Lower leg skin (tissue), 4 donors: ENCODE results near the gene SLC25A22. TPM values are rescaled to one million over a fixed set of nuclear protein-coding genes. Genes with fewer than 3 reads are reported as not detected.

Experiments used
- DNase-seq, 2 donors: peaks; one replicate each; pipeline ENCODE4 v3.0.0-alpha.2; 2019; ENCODE audit warnings: low spot score in 2 of 2
- H3K4me3 ChIP-seq: fragments of 200-600 bp; sonication (generic); 2 replicates; pipeline ENCODE4 v1.5.1; 2017; ENCODE audit warnings: mild to moderate bottlenecking, low read depth; ENCODE audit not compliant: poor library complexity, severe bottlenecking
- POLR2A ChIP-seq, 2 donors: fragments of 450-650 bp; IDR thresholded peaks; one replicate each; pipeline ENCODE4 v1.6.1; 2016 to 2017; ENCODE audit warnings: antibody characterized with exemption in 2 of 2, mild to moderate bottlenecking in 1 of 2, moderate library complexity in 1 of 2
- WGBS, 2 donors: methylation state at CpG; one replicate each; pipeline ENCODE4 v1.1.5; 2018; 5-methylcytosine and 5-hydroxymethylcytosine counted together
- intact Hi-C: fragments of 100-400 bp; cut with DNase I; formaldehyde crosslinking; loops from one replicate; pipeline ENCODE4 v1.15.0; 2023; ENCODE audit warnings: low total_unique reads
- total RNA-seq, 4 donors: library from RNA; depleted of rRNA; stranded (reverse); fragments of >200 nt; gene quantifications; one replicate each; pipeline ENCODE4 v1.1.0, GENCODE V29; 2016
- TF ChIP-seq, protein P1 (sequence below), 3 donors: fragments of 450-650 bp; IDR thresholded peaks; one replicate each; pipeline ENCODE4 v1.5.1; 2016; ENCODE audit warnings: antibody characterized with exemption in 3 of 3, mild to moderate bottlenecking in 3 of 3, moderate library complexity in 2 of 3

The SLC25A22 gene
- total RNA-seq, 4 donors from 2014 or later: 10.9 to 19.2 (median 14.8) TPM

DNA sequence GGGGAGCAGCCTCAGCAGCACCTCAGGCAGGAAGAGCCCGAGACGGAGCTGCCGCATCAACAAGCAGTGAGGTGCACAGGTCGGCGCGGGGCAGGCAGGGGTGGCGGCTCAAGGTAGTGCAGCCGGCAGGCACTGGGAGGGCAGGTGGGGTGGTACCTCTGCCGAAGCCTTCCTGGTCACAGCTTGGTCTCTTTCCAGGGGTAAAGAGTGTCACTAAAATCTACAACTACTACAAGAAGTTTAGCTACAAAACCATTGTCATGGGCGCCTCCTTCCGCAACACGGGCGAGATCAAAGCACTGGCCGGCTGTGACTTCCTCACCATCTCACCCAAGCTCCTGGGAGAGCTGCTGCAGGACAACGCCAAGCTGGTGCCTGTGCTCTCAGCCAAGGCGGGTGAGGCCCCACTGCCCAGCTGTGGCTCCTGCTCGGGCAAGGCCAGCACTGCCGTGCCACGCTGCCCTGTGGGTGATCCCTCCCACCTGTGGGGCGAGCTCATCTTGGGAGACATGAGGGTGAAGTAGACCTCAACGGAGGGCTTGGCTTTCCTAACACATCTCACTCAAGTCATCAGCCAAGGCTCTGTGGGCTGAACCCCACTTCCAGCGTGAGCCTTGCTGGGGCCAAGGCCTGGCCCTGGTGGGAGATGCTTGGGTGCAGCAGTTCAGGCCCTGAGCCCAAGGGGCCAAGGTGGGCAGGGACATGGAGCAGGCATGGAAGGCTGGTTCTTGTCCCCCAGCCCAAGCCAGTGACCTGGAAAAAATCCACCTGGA is 34.3 kb downstream of the SLC25A22 start:
- no peak overlapping the region for H3K4me3 ChIP-seq
- TF ChIP-seq, protein P1, sequence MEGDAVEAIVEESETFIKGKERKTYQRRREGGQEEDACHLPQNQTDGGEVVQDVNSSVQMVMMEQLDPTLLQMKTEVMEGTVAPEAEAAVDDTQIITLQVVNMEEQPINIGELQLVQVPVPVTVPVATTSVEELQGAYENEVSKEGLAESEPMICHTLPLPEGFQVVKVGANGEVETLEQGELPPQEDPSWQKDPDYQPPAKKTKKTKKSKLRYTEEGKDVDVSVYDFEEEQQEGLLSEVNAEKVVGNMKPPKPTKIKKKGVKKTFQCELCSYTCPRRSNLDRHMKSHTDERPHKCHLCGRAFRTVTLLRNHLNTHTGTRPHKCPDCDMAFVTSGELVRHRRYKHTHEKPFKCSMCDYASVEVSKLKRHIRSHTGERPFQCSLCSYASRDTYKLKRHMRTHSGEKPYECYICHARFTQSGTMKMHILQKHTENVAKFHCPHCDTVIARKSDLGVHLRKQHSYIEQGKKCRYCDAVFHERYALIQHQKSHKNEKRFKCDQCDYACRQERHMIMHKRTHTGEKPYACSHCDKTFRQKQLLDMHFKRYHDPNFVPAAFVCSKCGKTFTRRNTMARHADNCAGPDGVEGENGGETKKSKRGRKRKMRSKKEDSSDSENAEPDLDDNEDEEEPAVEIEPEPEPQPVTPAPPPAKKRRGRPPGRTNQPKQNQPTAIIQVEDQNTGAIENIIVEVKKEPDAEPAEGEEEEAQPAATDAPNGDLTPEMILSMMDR (IDR thresholded peaks at IDR 0.05): no peak
- no peak for TF ChIP-seq POLR2A (IDR thresholded peaks at IDR 0.05)
- intact Hi-C loops: no loop called here
- 69 to 77% methylated on average over 16 to 22 of the region's 22 CpGs for WGBS, 2 donors
- DNase-seq: peak in 1 of 2 donors; percentile 80

- no peak overlapping the region for H3K4me3 ChIP-seq
- intact Hi-C loops: no loop called here
- peak in 1 of 2 donors; percentile 78 for DNase-seq
- 29 to 47% methylated on average over 16 to 24 of the region's 24 CpGs for WGBS, 2 donors
- TF ChIP-seq POLR2A (IDR thresholded peaks at IDR 0.05): no peak
- TF ChIP-seq, protein P1 (IDR thresholded peaks at IDR 0.05): no peak
These were observed 35.0 kb downstream of the SLC25A22 start for GRCh38 chr11:763073-763463.

GRCh38 chr11:762421-763072 is 35.5 kb downstream of the SLC25A22 start:
- DNase-seq: peak in 1 of 2 donors; percentile 87
- H3K4me3 ChIP-seq: no peak overlapping the region
- TF ChIP-seq POLR2A (IDR thresholded peaks at IDR 0.05): no peak
- TF ChIP-seq, protein P1 (IDR thresholded peaks at IDR 0.05): no peak
- intact Hi-C loops: no loop called here
- WGBS, 2 donors: 22 to 29% methylated on average over 9 to 10 of the region's 10 CpGs

DNA sequence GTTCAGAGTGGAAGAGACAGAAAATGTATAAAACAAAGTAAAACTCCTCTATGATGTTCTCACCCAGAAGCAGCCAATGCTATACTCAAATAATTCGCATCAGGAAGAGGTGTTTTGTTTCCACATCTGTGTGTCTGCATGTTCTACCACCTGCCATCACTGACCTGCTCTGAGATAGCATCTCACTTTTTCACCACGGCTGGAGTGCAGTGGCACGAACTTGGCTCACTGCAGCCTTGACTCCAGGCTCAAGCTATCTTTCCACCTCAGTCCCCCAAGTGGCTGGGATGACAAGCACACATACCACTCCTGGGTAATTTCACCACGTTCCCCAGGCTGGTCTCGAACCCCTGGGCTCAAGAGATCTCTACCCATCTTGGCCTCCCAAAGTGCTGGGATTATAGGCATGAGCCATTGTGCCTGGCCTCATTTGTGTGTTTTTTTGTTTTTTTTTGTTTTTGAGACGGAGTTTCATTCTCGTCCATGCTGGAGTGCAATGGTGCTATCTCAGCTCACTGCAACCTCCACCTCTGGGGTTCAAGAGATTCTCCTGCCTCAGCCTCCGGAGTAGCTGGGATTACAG is 36.5 kb downstream of the SLC25A22 start:
- whole genome bisulfite sequencing, 2 donors: 86 to 88% methylated on average over 8 of the region's 8 CpGs
- TF ChIP-seq, protein P1 (IDR thresholded peaks at IDR 0.05): no peak
- no peak for TF ChIP-seq POLR2A (IDR thresholded peaks at IDR 0.05)
- intact Hi-C loops: no loop called here
- no peak overlapping the region for H3K4me3 ChIP-seq
- no peak for DNase-seq

DNA sequence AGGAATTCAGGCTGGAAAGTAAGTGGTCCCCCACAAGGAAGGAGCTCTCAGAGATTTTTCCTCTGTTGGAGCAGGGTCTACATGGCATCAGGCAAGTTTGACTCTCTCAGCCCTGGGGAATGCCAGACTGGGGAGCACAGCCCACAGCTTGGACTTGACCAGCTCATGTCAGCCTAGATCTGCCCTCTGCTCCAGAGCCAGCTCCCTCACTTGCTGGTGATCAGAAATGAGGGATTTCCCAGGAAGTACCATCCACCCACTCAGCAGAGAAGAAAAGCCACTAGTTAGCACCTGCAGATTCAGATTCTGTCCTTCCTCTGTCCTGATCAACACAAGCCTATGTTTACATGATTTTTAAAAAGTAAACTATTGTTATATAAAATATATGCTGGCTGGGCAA is 37.8 kb downstream of the SLC25A22 start:
- TF ChIP-seq, protein P1 (IDR thresholded peaks at IDR 0.05): no peak
- TF ChIP-seq POLR2A (IDR thresholded peaks at IDR 0.05): no peak
- intact Hi-C loops: no loop called here
- DNase-seq: no peak
- H3K4me3 ChIP-seq: no peak overlapping the region
